Breast epithelium (tissue), 3 donors: ENCODE results near the gene DMXL2.
"Not testable (repeated sequence)": the region's sequence is repeated elsewhere in the genome, so short reads cannot be mapped to it uniquely, and the experiment has no call there.

Experiments used
- CTCF ChIP-seq, 3 donors: fragments of 450-650 bp; IDR thresholded peaks; one replicate each; pipeline ENCODE4 v1.5.1; 2016 to 2017; ENCODE audit warnings: antibody characterized with exemption in 3 of 3, mild to moderate bottlenecking in 3 of 3, moderate library complexity in 3 of 3
- POLR2A ChIP-seq: fragments of 450-650 bp; IDR thresholded peaks from one replicate; pipeline ENCODE4 v1.6.1; 2016; ENCODE audit warnings: antibody characterized with exemption, mild to moderate bottlenecking, moderate library complexity
- POLR2AphosphoS5 ChIP-seq, 3 donors: sonication (generic); formaldehyde crosslinking; IDR thresholded peaks; one replicate each; pipeline ENCODE4 v1.6.1; 2017; ENCODE audit warnings: antibody characterized with exemption in 3 of 3

- not testable (repeated sequence) for TF ChIP-seq CTCF (IDR thresholded peaks at IDR 0.05); POLR2A; POLR2AphosphoS5 (IDR thresholded peaks at IDR 0.05)
Observed at GRCh38 chr15:51603462-51603948, 19.1 kb downstream of the DMXL2 start.
